Measurements from ENCODE around the gene LDLRAD2. TPM values are rescaled to one million over a fixed set of nuclear protein-coding genes. Genes with fewer than 3 reads are reported as not detected.

LDLRAD2 gene
- total RNA-seq, 4 donors from 2014 or later = 0.38 to 3.3 (median 0.80) TPM; not detected in 1

DNA sequence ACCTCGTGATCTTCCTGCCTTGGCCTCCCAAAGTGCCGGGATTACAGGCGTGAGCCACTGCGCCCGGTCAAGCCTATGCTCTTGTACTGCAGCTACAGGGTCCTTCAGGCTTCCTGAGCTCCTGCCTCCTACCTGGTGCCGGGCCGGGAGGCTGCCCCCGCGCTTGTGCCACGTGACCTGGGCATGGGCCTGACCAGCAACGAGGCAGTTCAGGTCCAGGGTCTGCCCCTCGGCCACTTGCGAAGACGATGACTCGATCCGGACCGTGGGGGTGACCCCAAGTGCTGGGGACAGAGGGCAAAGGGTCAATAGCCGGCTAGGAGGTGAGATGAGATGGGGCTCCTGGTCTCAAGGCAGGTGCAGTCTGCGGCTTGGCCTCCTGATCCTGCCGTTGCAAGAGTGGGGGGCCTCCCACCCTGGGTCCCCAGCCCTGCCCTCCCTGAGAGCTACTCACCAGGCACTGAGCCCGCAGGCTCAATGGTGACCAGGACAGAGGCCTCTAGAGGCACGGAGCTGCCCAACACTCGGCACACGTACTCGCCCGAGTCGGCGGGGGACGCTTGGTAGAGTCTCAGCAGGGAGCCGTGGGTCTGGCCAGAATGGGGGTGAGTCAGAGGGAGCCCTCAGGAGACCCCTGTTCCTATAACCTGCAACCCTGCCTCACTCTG is 38.0 kb downstream of the LDLRAD2 start:
- no peak overlapping the region for H3K4me3 ChIP-seq
- H3K9me3 ChIP-seq = no peaks in the 10 kb centered on the region
- no peak overlapping the region for H3K27ac ChIP-seq
- DNase-seq = no peak
- H3K36me3 ChIP-seq = peaks cover 0 to 90% (median 0%) of the 10 kb centered on the region in 3 donors
- no peaks in the 10 kb centered on the region for H3K27me3 ChIP-seq
- no peaks in the 10 kb centered on the region for H3K4me1 ChIP-seq
- TF ChIP-seq CTCF (IDR thresholded peaks at IDR 0.05) (no peak), POLR2A (IDR thresholded peaks at IDR 0.05) (no peak)

GRCh38 chr1:21851430-21852250 is 39.6 kb downstream of the LDLRAD2 start:
- TF ChIP-seq CTCF (IDR thresholded peaks at IDR 0.05) (no peak), POLR2A (IDR thresholded peaks at IDR 0.05) (no peak)
- Histone ChIP-seq H3K36me3 (peaks cover 0 to 91% (median 0%) of the 10 kb centered on the region in 3 donors), H3K9me3 (no peaks in the 10 kb centered on the region), H3K27ac (peak overlapping the region in 1 of 4 donors; percentile 74), H3K27me3 (no peaks in the 10 kb centered on the region), H3K4me1 (no peaks in the 10 kb centered on the region), H3K4me3 (peak overlapping the region in 1 of 4 donors; percentile 3)
- no peak for DNase-seq

GRCh38 chr1:21852282-21853130 is 40.4 kb downstream of the LDLRAD2 start:
- Histone ChIP-seq H3K4me1 (no peaks in the 10 kb centered on the region), H3K27me3 (no peaks in the 10 kb centered on the region), H3K9me3 (no peaks in the 10 kb centered on the region), H3K4me3 (peak overlapping the region in 1 of 4 donors; percentile 20), H3K27ac (peak overlapping the region in 2 of 4 donors; percentile 61 to 74), H3K36me3 (peaks cover 0 to 93% (median 0%) of the 10 kb centered on the region in 3 donors)
- DNase-seq = peak in 2 of 3 donors; percentile 75 to 79
- no peak for TF ChIP-seq POLR2A (IDR thresholded peaks at IDR 0.05)
- TF ChIP-seq CTCF (IDR thresholded peaks at IDR 0.05) = no peak

GRCh38 chr1:21853131-21853427 is 41.0 kb downstream of the LDLRAD2 start:
- DNase-seq = no peak
- peaks cover 0 to 93% (median 0%) of the 10 kb centered on the region in 3 donors for H3K36me3 ChIP-seq
- no peak overlapping the region for H3K4me3 ChIP-seq
- H3K27ac ChIP-seq = peak overlapping the region in 2 of 4 donors; percentile 61 to 74
- H3K4me1 ChIP-seq = no peaks in the 10 kb centered on the region
- no peaks in the 10 kb centered on the region for H3K27me3 ChIP-seq
- TF ChIP-seq POLR2A (IDR thresholded peaks at IDR 0.05) (no peak), CTCF (IDR thresholded peaks at IDR 0.05) (no peak)
- H3K9me3 ChIP-seq = no peaks in the 10 kb centered on the region

GRCh38 chr1:21854090-21854750 is 42.2 kb downstream of the LDLRAD2 start:
- peaks cover 0 to 93% (median 0%) of the 10 kb centered on the region in 3 donors for H3K36me3 ChIP-seq
- no peak overlapping the region for H3K4me3 ChIP-seq
- TF ChIP-seq CTCF (IDR thresholded peaks at IDR 0.05) = no peak
- no peak for TF ChIP-seq POLR2A (IDR thresholded peaks at IDR 0.05)
- no peaks in the 10 kb centered on the region for H3K4me1 ChIP-seq
- no peak overlapping the region for H3K27ac ChIP-seq
- no peaks in the 10 kb centered on the region for H3K27me3 ChIP-seq
- no peak for DNase-seq
- H3K9me3 ChIP-seq = no peaks in the 10 kb centered on the region

Data from Peyer's patch (tissue), 4 donors.